Stimulated activated CD8-positive, alpha-beta memory T cell treated with anti-CD3 and anti-CD28 coated beads, Interleukin-7, amount 100 ng/mL, for 1 hour (primary cell): ENCODE results near the gene KTN1.

Experiments
- DNase-seq, 2 donors: peaks; one replicate each; pipeline ENCODE4 v3.0.0-alpha.2; 2020; ENCODE audit warnings: low read depth in 2 of 2

KTN1 gene

DNA sequence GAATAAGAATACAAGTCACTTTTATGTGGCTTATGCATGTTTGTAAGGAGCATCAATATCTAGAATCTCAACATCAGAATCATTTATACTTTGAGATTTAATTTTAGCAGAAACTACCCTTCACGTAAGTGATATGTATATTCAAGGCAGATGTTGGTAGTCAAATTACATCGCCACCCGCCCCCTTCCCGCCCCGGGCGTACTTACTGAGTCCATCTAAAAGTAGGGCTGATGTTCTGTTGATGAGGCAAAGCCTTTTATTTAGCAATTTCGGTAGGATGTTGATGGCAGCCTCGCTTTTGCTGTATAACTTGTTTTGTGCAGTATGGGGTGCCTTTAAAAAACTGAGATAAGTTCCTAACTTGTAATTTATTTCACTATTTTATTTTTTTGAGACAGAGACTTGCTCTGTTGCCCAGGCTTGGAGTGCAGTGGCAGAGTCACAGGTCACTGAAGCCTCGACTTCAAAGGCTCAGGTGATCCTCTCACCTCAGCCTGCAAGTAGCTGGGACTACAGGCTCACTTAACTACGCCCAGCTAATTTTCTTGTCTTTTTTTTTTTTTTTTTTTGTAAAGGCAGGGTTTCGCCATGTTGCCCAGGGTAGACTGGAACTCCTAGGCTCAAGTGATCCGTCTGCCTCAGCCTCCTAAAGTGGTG lies 30.8 kb downstream of the KTN1 start:
- DNase-seq, result no peak

DNA sequence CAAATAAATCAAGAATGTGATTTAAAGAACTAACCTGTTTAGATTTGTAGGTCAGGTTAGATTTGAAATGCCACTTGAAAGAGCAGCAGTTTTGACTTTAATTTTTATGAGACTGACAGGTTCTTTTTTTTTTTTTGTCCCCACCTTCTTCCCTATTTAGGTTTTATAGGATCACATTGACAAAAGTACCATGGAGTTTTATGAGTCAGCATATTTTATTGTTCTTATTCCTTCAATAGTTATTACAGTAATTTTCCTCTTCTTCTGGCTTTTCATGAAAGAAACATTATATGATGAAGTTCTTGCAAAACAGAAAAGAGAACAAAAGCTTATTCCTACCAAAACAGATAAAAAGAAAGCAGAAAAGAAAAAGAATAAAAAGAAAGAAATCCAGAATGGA lies 31.9 kb downstream of the KTN1 start:
- no peak for DNase-seq

- DNase-seq, result no peak
Measured at GRCh38 chr14:55614304-55614703, 34.3 kb downstream of the KTN1 start.

DNA sequence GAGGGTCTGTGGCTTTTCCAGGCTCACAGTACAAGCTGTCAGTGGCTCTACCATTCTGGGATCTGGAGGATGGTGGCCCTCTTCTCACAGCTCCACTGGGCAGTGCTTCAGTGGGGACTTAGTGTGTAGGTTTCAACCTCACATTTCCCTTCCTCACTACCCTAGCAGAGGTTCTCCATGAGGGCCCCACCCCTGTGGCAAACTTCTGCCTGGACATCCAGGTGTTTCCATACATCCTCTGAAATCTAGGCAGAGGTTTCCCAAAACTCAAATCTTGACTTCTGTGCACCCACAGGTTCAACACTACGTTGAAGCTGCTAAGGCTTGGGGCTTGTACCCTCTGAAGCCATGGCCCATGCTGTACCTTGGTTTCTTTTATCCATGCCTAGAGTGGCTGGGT lies 40.3 kb downstream of the KTN1 start:
- no peak for DNase-seq

GRCh38 chr14:55620981-55621380 lies 41.0 kb downstream of the KTN1 start:
- no peak for DNase-seq

DNA sequence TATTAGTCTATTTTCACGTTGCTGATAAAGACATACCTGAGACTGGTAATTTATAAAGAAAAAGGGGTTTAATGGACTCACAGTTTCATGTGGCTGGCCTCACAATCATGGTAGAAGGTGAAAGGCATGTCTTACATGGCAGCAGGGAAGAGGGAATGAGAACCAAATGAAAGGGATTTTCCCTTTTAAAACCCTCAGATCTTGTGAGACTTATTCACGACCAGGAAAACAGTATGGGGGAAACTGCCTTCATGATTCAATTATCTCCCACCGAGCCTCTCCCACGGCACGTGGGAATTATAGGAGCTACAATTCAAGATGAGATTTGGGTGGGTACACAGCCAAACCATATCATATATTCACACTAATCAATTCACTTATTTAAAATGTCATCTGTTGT lies 41.4 kb downstream of the KTN1 start:
- no peak for DNase-seq

DNA sequence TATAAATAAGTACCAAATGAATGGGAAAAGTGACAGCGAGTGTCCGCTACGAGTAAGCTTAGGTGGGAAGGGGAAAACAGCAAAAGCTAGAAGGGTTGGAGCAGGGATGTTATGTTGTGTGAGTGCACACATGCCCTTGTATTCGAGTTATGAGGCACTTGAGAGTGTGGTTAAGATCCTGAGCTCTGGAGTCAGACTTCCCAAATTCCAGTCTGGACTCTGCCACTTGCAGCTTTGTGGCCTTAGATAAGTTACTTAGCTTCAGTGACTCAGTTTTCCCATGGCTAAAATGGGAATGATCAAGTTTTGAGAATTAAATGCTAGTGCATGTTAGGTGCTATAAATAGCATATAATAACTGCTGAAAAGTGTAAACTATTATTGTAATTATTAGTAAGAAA lies 44.9 kb downstream of the KTN1 start:
- no peak for DNase-seq

GRCh38 chr14:55625481-55625880 lies 45.5 kb downstream of the KTN1 start:
- DNase-seq, result no peak

DNA sequence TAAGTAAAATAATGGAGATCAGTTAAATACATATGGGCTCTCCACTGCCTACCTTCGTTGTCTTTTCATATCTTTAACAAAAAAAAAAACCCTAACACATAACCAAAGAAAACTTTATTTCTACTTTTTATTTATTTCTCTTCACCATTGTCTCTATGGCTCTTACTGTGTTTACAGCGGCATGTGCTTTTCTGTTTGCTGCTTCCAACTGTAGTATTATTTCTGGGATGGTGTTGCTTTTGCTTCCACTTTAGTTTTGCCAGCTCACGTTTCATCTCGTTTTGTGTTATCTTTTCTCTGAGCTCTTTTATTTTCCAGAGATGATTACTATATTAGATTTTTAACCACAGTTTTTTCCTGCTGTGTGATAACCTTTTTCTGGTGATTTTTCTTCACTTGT lies 46.1 kb downstream of the KTN1 start:
- DNase-seq, result no peak

- no peak for DNase-seq
Measured at GRCh38 chr14:55628426-55628825, 48.4 kb downstream of the KTN1 start.

DNA sequence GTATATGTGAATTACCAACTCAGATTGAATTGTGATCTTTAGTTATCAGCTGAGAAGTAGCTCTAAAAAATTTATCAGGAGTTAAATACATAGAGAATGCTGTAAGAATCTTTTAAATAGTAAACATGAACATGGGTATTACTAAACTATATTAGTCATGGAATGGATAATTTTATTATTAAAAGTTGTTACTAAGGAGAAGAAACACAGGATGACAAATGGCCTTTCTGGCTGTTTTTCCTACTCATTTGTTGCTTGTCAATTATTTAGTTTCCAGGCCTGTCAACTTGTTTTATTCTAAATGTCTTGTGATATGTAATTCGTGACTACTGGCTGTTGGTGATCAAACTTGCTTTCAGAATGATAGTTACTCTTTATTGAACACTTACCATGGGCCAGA lies 58.7 kb downstream of the KTN1 start:
- DNase-seq, result no peak

GRCh38 chr14:55641290-55641689 lies 61.3 kb downstream of the KTN1 start:
- DNase-seq, result no peak

GRCh38 chr14:55641954-55642353 lies 61.9 kb downstream of the KTN1 start:
- DNase-seq, result no peak

DNA sequence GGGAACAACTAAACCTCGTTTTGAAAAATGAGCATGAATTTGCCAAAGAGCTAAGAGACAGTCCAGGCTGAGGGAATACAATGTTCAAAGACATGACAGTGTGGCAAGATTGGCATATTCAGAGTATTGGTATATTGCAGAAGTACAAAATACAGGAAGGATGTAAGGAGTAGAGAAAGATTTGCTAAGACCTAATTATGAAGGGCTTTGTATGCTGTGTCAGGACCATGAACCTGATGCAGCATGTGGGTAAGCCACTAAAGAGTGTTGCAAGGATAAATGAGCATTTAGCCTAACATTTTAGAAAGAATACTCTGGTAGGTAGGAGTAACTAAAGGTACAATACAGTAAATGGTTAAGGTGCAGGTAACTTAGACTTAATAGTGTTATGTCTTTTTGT lies 65.1 kb downstream of the KTN1 start:
- DNase-seq, result no peak

DNA sequence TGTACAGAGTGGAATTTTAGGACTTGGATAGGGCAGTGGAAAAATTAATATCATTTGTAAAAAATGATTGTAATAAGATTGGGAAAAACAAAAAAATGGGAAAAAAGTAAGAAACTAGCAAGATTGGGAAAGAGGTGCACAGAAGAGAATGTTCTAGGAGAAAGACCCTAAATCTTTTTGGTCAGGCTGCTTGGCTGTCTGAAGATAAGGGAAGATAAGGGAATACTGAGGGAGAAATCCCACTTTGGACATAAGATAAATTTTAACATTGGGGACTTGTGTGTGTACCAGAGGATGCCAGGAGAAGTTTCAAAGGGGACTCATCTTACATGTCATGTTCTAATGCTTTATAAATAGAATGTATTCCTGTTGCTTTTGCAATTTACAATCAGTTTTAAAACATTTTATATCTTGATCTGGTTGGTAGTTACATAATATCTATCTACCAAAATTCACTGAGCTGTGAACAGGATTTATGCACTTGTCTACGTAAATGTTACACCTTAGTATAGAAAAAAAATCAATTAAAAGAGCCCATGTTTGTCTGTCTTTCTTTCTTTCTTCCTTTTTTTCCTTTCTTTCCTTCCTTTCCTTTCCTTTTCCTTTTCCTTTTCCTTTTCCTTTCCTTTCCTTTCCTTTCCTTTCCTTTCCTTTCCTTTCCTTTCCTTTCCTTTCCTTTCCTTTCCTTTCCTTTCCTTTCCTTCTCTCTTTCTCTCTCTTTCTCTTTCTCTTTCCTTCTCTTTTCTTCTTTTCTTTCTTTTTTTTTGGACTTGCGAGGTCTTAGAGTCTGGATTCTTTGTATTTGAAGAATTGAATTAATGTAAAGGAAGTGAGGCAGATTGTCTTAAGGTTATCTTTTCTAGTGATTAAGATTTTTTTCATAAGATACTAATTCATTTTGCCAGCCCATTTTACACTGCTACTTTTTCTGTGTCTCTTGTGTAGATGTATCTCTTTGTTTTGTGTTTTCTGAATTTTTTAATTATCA lies 66.1 kb downstream of the KTN1 start:
- DNase-seq, result no peak

- DNase-seq, result no peak
Measured at GRCh38 chr14:55650992-55651391, 71.0 kb downstream of the KTN1 start.

- DNase-seq, result no peak
Measured at GRCh38 chr14:55654243-55654642, 74.2 kb downstream of the KTN1 start.

DNA sequence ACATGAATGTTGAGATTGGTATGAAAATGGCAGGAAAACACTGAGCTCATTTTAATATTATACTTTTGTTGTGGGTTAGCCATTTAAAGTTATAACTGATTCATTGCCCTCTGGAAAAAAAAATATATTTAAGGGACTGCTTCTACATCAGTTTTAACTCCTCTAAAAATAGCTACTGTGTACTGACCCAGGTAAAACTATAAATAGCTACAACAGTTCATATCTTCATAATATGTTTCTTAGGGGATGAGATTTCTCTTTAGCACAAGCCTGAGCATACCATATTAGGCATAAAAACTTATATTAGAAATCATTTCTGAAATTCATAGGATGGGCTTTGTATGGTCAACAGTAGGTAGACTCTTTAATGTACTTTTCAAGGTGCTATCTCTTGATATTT lies 81.0 kb downstream of the KTN1 start:
- no peak for DNase-seq

- DNase-seq, result no peak
Measured at GRCh38 chr14:55662752-55663151, 82.7 kb downstream of the KTN1 start.

DNA sequence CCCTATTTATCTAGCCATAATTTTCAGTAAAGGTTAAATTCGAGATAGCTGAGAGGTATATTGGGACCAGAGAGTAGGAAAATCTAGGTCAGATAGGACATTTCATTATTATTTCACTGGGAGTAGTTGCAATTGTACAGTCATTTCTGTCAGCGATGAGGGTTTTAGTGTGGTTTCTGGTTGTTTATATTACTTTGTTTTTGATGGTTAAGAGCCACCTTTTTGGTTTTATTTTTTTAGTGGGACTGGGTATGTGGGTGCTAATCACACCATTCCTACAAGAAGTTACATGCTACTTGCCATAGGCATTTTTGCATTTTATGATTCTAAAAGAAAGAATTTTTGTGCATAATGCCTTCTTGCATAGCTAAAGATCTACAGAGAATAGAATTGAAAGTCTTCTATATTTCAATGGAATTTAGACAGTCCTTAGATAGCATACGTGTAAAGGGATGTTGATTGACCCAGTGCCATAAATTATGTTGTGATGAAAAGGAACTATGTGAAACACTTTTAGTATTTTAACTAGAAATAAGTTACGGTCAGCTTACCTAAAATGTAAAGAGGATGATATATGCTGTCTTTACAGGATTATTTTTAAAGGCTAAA lies 85.2 kb downstream of the KTN1 start:
- DNase-seq, result no peak

DNA sequence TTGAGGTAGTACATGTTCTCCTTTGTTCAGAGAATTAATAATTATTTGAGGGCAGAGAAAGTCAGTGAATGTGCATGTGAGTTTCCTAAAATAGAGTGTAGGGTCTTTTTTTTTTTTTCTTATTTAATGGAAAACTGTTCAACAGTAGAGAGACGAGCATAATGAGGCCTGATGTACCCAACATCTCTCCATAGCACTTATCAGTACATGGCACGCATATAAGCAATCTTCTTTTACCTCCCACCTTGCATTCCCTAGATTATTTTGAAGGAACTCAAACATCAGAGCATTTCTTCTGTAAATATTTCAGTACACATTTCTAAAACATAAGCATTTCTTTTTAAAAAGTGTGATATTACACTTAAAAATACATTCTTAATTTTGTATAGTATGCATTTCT lies 87.8 kb downstream of the KTN1 start:
- DNase-seq, result no peak

- DNase-seq, result no peak
Measured at GRCh38 chr14:55671641-55672040, 91.6 kb downstream of the KTN1 start.

DNA sequence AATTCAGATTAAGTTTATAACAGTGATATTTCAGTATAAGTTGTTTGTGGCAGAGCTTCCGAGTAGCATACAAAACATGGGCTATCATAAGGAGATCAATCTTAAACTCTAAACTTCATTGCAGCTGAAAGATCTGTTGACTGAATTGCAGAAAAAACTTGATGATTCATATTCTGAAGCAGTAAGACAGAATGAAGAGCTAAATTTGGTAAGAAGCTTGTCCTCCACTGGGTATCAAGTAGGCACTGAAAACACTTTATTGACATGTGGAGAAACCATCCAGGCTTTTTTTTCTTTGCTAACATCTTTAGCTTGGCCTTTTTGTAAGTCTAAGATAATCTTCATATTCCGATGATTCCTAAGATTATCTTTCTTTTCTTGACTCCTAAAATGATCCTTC lies 93.0 kb downstream of the KTN1 start:
- no peak for DNase-seq
